H1 (cell line): ENCODE data around the gene KLHL40.

Experiments
- BCL11A ChIP-seq, 2 experiments: IDR thresholded peaks; one replicate each; pipeline ENCODE4 v1.6.1; 2011; ENCODE audit warnings: low read depth in 2 of 2, low read length in 2 of 2, mild to moderate bottlenecking in 2 of 2
- EZH2 ChIP-seq: fragments of 200-600 bp; sonication (generic); IDR thresholded peaks from 2 replicates; pipeline ENCODE4 v1.7.1; 2012; ENCODE audit warnings: low read depth, mild to moderate bottlenecking, moderate library complexity, low read length, inconsistent platforms; ENCODE audit not compliant: severe bottlenecking
- NRF1 ChIP-seq: IDR thresholded peaks from 2 replicates; pipeline ENCODE4 v1.6.1; 2011; ENCODE audit warnings: mild to moderate bottlenecking, low read depth, low read length, improper control_type of control experiment
- POLR2A ChIP-seq, 2 experiments: IDR thresholded peaks; 1 replicate in 1 of 2; 2 replicates in 1 of 2; pipeline ENCODE4 v1.6.1; 2011; ENCODE audit warnings: low read depth in 2 of 2, low read length in 2 of 2, mild to moderate bottlenecking in 2 of 2; ENCODE audit errors: control extremely low read depth in 1 of 2
- TF ChIP-seq, protein P1 (sequence below), 3 experiments: IDR thresholded peaks; 1 replicate in 2 of 3; 2 replicates in 1 of 3; pipeline versions ENCODE4 v1.5.1 to v1.6.1; 2011; ENCODE audit warnings: low read length in 3 of 3, mild to moderate bottlenecking in 3 of 3, inconsistent platforms in 2 of 3, low read depth in 1 of 3, moderate library complexity in 1 of 3; ENCODE audit not compliant: insufficient read depth in 1 of 3; ENCODE audit errors: control extremely low read depth in 1 of 3

DNA sequence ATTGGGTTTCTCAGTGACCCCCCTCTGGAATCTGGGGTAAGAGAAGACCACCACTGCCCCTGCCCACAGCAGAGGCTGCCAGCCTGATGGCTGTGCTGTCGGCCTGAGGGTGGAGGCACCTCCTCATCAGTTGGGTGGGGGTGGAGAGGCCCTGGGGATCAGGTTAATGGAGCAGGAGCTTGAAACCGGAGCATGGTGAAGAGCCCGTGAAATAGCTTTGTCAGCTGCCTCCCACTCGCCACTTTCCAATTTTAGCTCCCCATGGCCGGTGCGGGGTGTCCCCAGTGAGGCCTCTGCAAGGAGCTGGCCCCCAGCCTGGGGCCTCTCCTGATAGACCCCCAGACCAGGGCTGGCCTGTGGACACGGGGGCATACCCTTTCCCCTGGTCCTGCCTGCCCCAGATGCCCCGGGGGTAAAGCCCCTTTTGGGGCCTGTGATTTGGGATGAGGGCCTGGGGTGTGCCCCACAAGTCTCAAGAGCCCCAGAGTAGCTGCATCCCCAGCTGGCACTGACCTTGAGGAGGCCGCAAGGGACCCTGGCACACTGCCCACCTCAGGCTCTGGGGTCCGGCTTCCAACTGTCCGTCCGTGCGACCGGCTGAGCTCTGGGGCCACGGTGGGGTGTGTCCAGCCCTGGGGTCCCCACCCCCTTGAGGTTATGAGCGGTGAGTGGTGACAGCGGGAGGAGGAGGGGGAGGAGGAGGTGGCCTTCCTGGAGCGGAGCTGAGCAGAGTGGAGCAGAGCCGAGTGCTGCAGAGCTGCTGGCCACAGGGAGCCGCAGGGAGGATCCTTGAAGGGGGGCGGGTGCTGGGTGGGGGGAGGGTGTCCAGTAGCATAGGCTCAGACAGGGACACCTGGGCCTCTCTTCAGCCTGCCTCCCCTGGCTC lies 17.0 kb downstream of the KLHL40 start, which contains the start of gene HHATL:
- TF ChIP-seq, protein P1, sequence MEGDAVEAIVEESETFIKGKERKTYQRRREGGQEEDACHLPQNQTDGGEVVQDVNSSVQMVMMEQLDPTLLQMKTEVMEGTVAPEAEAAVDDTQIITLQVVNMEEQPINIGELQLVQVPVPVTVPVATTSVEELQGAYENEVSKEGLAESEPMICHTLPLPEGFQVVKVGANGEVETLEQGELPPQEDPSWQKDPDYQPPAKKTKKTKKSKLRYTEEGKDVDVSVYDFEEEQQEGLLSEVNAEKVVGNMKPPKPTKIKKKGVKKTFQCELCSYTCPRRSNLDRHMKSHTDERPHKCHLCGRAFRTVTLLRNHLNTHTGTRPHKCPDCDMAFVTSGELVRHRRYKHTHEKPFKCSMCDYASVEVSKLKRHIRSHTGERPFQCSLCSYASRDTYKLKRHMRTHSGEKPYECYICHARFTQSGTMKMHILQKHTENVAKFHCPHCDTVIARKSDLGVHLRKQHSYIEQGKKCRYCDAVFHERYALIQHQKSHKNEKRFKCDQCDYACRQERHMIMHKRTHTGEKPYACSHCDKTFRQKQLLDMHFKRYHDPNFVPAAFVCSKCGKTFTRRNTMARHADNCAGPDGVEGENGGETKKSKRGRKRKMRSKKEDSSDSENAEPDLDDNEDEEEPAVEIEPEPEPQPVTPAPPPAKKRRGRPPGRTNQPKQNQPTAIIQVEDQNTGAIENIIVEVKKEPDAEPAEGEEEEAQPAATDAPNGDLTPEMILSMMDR (IDR thresholded peaks at IDR 0.05; ENCODE audit: control extremely low read depth in 1 of 3, insufficient read depth in 1 of 3, low read depth in 1 of 3, low read length in 3 of 3) = no peak
- no peak for TF ChIP-seq POLR2A (IDR thresholded peaks at IDR 0.05; ENCODE audit: control extremely low read depth in 1 of 2, low read depth in 2 of 2, low read length in 2 of 2)
- TF ChIP-seq NRF1 = no peak
- TF ChIP-seq EZH2 = no peak
- no peak for TF ChIP-seq BCL11A (IDR thresholded peaks at IDR 0.05; ENCODE audit: low read depth in 2 of 2, low read length in 2 of 2)
